Neural cell (in vitro differentiated cells): ENCODE data around the gene SOX5. TPM values are rescaled to one million over a fixed set of nuclear protein-coding genes. Genes with fewer than 3 reads are reported as not detected.
"Not testable (repeated sequence)": the region's sequence is repeated elsewhere in the genome, so short reads cannot be mapped to it uniquely, and the experiment has no call there.

Experiments
- H2AFZ ChIP-seq: fragments of 200-600, 300-800 bp; sonication (generic), shearing (Covaris generic); 2 replicates; pipeline ENCODE4 v1.6.0; 2014; ENCODE audit warnings: low read depth, mild to moderate bottlenecking, antibody characterized with exemption, low read length, moderate library complexity
- H3F3A ChIP-seq: fragments of 200-600 bp; shearing (Covaris generic); 2 replicates; pipeline ENCODE4 v1.6.1; 2016; ENCODE audit warnings: mild to moderate bottlenecking, moderate library complexity, mixed read lengths, antibody characterized with exemption, low read length; ENCODE audit not compliant: insufficient read depth, poor library complexity, severe bottlenecking
- H3K27ac ChIP-seq: fragments of 200-600, 300-800 bp; sonication (generic), shearing (Covaris generic); 2 replicates; pipeline ENCODE4 v1.5.1; 2014; ENCODE audit warnings: mild to moderate bottlenecking, low read length, moderate library complexity
- H3K27me3 ChIP-seq: fragments of 300-800, 200-600 bp; sonication (generic), shearing (Covaris generic); 2 replicates; pipeline ENCODE4 v1.6.0; 2014; ENCODE audit warnings: mild to moderate bottlenecking, low read depth, low read length, moderate library complexity; ENCODE audit not compliant: insufficient read depth
- H3K36me3 ChIP-seq: fragments of 300-800, 200-600 bp; sonication (generic), shearing (Covaris generic); 2 replicates; pipeline ENCODE4 v1.5.1; 2014; ENCODE audit warnings: mild to moderate bottlenecking, antibody characterized with exemption, low read length, moderate library complexity; ENCODE audit not compliant: insufficient read depth
- H3K4me2 ChIP-seq: fragments of 300-800, 200-600 bp; sonication (generic), shearing (Covaris generic); 2 replicates; pipeline ENCODE4 v1.6.0; 2014; ENCODE audit warnings: mild to moderate bottlenecking, low read length
- H3K4me3 ChIP-seq: fragments of 300-800, 200-600 bp; sonication (generic), shearing (Covaris generic); 2 replicates; pipeline ENCODE4 v1.5.1; 2014; ENCODE audit warnings: mild to moderate bottlenecking, low read length, moderate library complexity
- H3K79me2 ChIP-seq: fragments of 200-600 bp; shearing (Covaris generic); replicated peaks from 2 replicates; pipeline ENCODE4 v1.6.0; 2014; ENCODE audit warnings: mild to moderate bottlenecking, low read length, moderate library complexity; ENCODE audit not compliant: insufficient read depth
- H3K9ac ChIP-seq: fragments of 300-800, 200-600 bp; sonication (generic), shearing (Covaris generic); 2 replicates; pipeline ENCODE4 v1.6.1; 2016; ENCODE audit warnings: mild to moderate bottlenecking, low read length, mixed read lengths
- H3K9me2 ChIP-seq: fragments of 200-600 bp; shearing (Covaris generic); 2 replicates; pipeline ENCODE4 v1.6.1; 2016; ENCODE audit warnings: mild to moderate bottlenecking, low read length, mixed read lengths; ENCODE audit not compliant: insufficient read depth
- H3K9me3 ChIP-seq: fragments of 200-600, 300-800 bp; sonication (generic), shearing (Covaris generic); 2 replicates; pipeline ENCODE4 v1.6.1; 2016; ENCODE audit warnings: mild to moderate bottlenecking, mixed run types, low read length, moderate library complexity, mixed read lengths
- H4K20me1 ChIP-seq: fragments of 200-600 bp; shearing (Covaris generic); 2 replicates; pipeline ENCODE4 v1.6.1; 2016; ENCODE audit warnings: mild to moderate bottlenecking, mixed run types; ENCODE audit not compliant: insufficient read depth
- CTCF ChIP-seq: fragments of 450-650 bp; IDR thresholded peaks from 2 replicates; pipeline ENCODE4 v1.5.1; 2014; ENCODE audit warnings: antibody characterized with exemption, mild to moderate bottlenecking, moderate library complexity; ENCODE audit not compliant: poor library complexity, severe bottlenecking
- EP300 ChIP-seq: fragments of 450-650 bp; conservative IDR thresholded peaks from 2 replicates; pipeline ENCODE4 v1.6.1; 2014; ENCODE audit warnings: antibody characterized with exemption, mild to moderate bottlenecking, moderate library complexity; ENCODE audit not compliant: poor library complexity, severe bottlenecking
- EZH2 ChIP-seq: fragments of 200-600, 300-800 bp; shearing (Covaris generic), sonication (generic); IDR thresholded peaks from 2 replicates; pipeline ENCODE4 v1.6.1; 2014; ENCODE audit warnings: antibody characterized with exemption, low read length, borderline replicate concordance, mild to moderate bottlenecking; ENCODE audit not compliant: insufficient read depth, poor library complexity, severe bottlenecking
- MXI1 ChIP-seq: fragments of 450-650 bp; conservative IDR thresholded peaks from 2 replicates; pipeline ENCODE4 v1.6.1; 2014; ENCODE audit warnings: antibody characterized with exemption, mild to moderate bottlenecking; ENCODE audit not compliant: poor library complexity, severe bottlenecking
- POLR2AphosphoS5 ChIP-seq: IDR thresholded peaks from 2 replicates; pipeline ENCODE4 v1.6.1; 2012
- RAD21 ChIP-seq: fragments of 450-650 bp; conservative IDR thresholded peaks from 2 replicates; pipeline ENCODE4 v1.6.1; 2014; ENCODE audit warnings: antibody characterized with exemption, mild to moderate bottlenecking, moderate library complexity
- REST ChIP-seq: IDR thresholded peaks from 2 replicates; pipeline ENCODE4 v1.6.1; 2012; ENCODE audit warnings: borderline replicate concordance
- SMC3 ChIP-seq: fragments of 450-650 bp; conservative IDR thresholded peaks from 2 replicates; pipeline ENCODE4 v1.6.1; 2014; ENCODE audit warnings: antibody characterized with exemption, mild to moderate bottlenecking, moderate library complexity; ENCODE audit not compliant: poor library complexity
- TAF1 ChIP-seq: IDR thresholded peaks from 2 replicates; pipeline ENCODE4 v1.6.1; 2012; ENCODE audit warnings: low read depth
- polyA plus RNA-seq: library from polyadenylated mRNA; depleted of rRNA; stranded (reverse); fragments of >200 nt; gene quantifications from 2 replicates; pipeline ENCODE4 v1.2.3, GENCODE V29; 2014

SOX5 gene
- polyA plus RNA-seq, 1 donor from 2014 or later, result 1.8 TPM

- H4K20me1 ChIP-seq, result no peaks in the 10 kb centered on the region
- no peak overlapping the region for H3K4me2 ChIP-seq
- TF ChIP-seq EZH2 (no peak), MXI1 (no peak), RAD21 (no peak)
- H3K9me3 ChIP-seq, result no peaks in the 10 kb centered on the region
- H3K9ac ChIP-seq, result no peak overlapping the region
- no peaks in the 10 kb centered on the region for H3K27me3 ChIP-seq
- no peak overlapping the region for H2AFZ ChIP-seq
- peaks cover 24% of the 10 kb centered on the region for H3K79me2 ChIP-seq
- H3K9me2 ChIP-seq, result no peaks in the 10 kb centered on the region
- H3F3A ChIP-seq, result no peaks in the 10 kb centered on the region
- no peaks in the 10 kb centered on the region for H3K36me3 ChIP-seq
- H3K27ac ChIP-seq, result no peak overlapping the region
- H3K4me3 ChIP-seq, result no peak overlapping the region
Observed at GRCh38 chr12:23880988-23881387, 68.5 kb downstream of the SOX5 start.

GRCh38 chr12:23876618-23877017 is 72.9 kb downstream of the SOX5 start:
- H3K4me3 ChIP-seq, H3K9ac ChIP-seq, H4K20me1 ChIP-seq, H3K27ac ChIP-seq, H3K4me2 ChIP-seq, H3K9me3 ChIP-seq, H3K9me2 ChIP-seq, H3K27me3 ChIP-seq, H2AFZ ChIP-seq, H3F3A ChIP-seq, H3K36me3 ChIP-seq: not testable (repeated sequence)
- peaks cover 13% of the 10 kb centered on the region for H3K79me2 ChIP-seq

- no peaks in the 10 kb centered on the region for H3K27me3 ChIP-seq
- no peak for TF ChIP-seq CTCF
- no peak for TF ChIP-seq EP300
- no peak for TF ChIP-seq EZH2
- no peak for TF ChIP-seq POLR2AphosphoS5
- TF ChIP-seq RAD21, result no peak
- no peak for TF ChIP-seq SMC3
- TF ChIP-seq TAF1, result no peak
- no peak for TF ChIP-seq REST
- TF ChIP-seq MXI1, result no peak
- no peak overlapping the region for H3K9ac ChIP-seq
- no peaks in the 10 kb centered on the region for H3K36me3 ChIP-seq
- H3K9me2 ChIP-seq, result no peaks in the 10 kb centered on the region
- H3K79me2 ChIP-seq, result peaks cover 17% of the 10 kb centered on the region
- H3K27ac ChIP-seq, result no peak overlapping the region
- no peak overlapping the region for H2AFZ ChIP-seq
- no peaks in the 10 kb centered on the region for H4K20me1 ChIP-seq
- no peaks in the 10 kb centered on the region for H3K9me3 ChIP-seq
- H3K4me2 ChIP-seq, result no peak overlapping the region
- H3F3A ChIP-seq, result no peaks in the 10 kb centered on the region
- H3K4me3 ChIP-seq, result no peak overlapping the region
Observed at GRCh38 chr12:23867794-23868193, 81.7 kb downstream of the SOX5 start.
